OCI-LY3 (cell line): ENCODE data around the gene TOM1.
A peak's percentile ranks its signal among the peaks of the same experiment; 100 is the strongest.

Experiments used
- H2AFZ ChIP-seq: fragments of 200-600, 300-600 bp; shearing (Covaris generic); 2 replicates; pipeline ENCODE4 v1.6.0; 2014; ENCODE audit warnings: antibody characterized with exemption, low read depth, low read length
- H3K27ac ChIP-seq: fragments of 200-600, 300-600 bp; sonication (generic); 2 replicates; pipeline ENCODE4 v1.5.1; 2014; ENCODE audit warnings: mild to moderate bottlenecking, low read length, moderate library complexity, mixed read lengths
- H3K27me3 ChIP-seq: fragments of 200-600, 300-600 bp; sonication (generic); 2 replicates; pipeline ENCODE4 v1.6.1; 2014; ENCODE audit warnings: low read depth, low read length, mixed read lengths
- H3K36me3 ChIP-seq: fragments of 200-600, 300-600 bp; sonication (generic); replicated peaks from 2 replicates; pipeline ENCODE3; 2014; ENCODE audit warnings: low read depth, low read length, mixed read lengths
- H3K4me1 ChIP-seq: fragments of 300-600, 200-600 bp; sonication (generic); 2 replicates; pipeline ENCODE4 v1.6.1; 2014; ENCODE audit warnings: low read length, mixed read lengths
- H3K4me2 ChIP-seq: fragments of 200-600, 300-600 bp; sonication (generic); 2 replicates; pipeline ENCODE4 v1.6.1; 2014; ENCODE audit warnings: low read length, mixed read lengths
- H3K4me3 ChIP-seq: fragments of 300-600, 200-600 bp; sonication (generic); 2 replicates; pipeline ENCODE4 v1.5.1; 2014; ENCODE audit warnings: antibody characterized with exemption, mild to moderate bottlenecking, low read length, moderate library complexity
- H3K79me2 ChIP-seq: fragments of 300-600, 200-600 bp; shearing (Covaris generic); 2 replicates; pipeline ENCODE4 v1.6.1; 2014; ENCODE audit warnings: mild to moderate bottlenecking, low read length, mixed read lengths
- H3K9ac ChIP-seq: fragments of 300-600, 200-600 bp; shearing (Covaris generic); 2 replicates; pipeline ENCODE4 v1.6.0; 2014; ENCODE audit warnings: mild to moderate bottlenecking, low read length, moderate library complexity
- H3K9me3 ChIP-seq: fragments of 200-600, 300-600 bp; shearing (Covaris generic); 2 replicates; pipeline ENCODE4 v1.6.1; 2014; ENCODE audit warnings: low read length, mixed read lengths; ENCODE audit not compliant: insufficient read depth
- H4K20me1 ChIP-seq: fragments of 200-600, 300-600 bp; sonication (generic); 2 replicates; pipeline ENCODE4 v1.6.1; 2016; ENCODE audit warnings: low read length, mixed read lengths; ENCODE audit not compliant: insufficient read depth
- CTCF ChIP-seq: fragments of 200-600, 300-600 bp; sonication (generic); IDR thresholded peaks from 2 replicates; pipeline ENCODE4 v1.5.1; 2014; ENCODE audit warnings: antibody characterized with exemption, low read length, low read depth
- EZH2phosphoT487 ChIP-seq: fragments of 200-600 bp; shearing (Covaris generic); IDR thresholded peaks from 2 replicates; pipeline ENCODE4 v1.6.1; 2018; ENCODE audit warnings: antibody characterized with exemption, mixed run types, low read depth

TOM1 gene

GRCh38 chr22:35348026-35348590 is 48.4 kb downstream of the TOM1 start:
- Histone ChIP-seq H3K27me3 (no peaks in the 10 kb centered on the region), H3K9me3 (no peaks in the 10 kb centered on the region), H3K36me3 (peaks cover 9% of the 10 kb centered on the region), H3K9ac (no peak overlapping the region), H3K4me2 (no peak overlapping the region), H4K20me1 (no peaks in the 10 kb centered on the region), H3K4me1 (peaks cover 67% of the 10 kb centered on the region), H2AFZ (no peak overlapping the region), H3K4me3 (no peak overlapping the region), H3K79me2 (no peaks in the 10 kb centered on the region; the same call in 1 of the 2 replicates), H3K27ac (no peak overlapping the region)
- TF ChIP-seq CTCF (no peak), EZH2phosphoT487 (no peak)

- Histone ChIP-seq H3K79me2 (no peaks in the 10 kb centered on the region; the same call in 1 of the 2 replicates), H3K27me3 (no peaks in the 10 kb centered on the region), H2AFZ (no peak overlapping the region), H3K4me3 (no peak overlapping the region), H3K4me1 (peaks cover 73% of the 10 kb centered on the region), H4K20me1 (no peaks in the 10 kb centered on the region), H3K36me3 (peaks cover 3% of the 10 kb centered on the region), H3K4me2 (no peak overlapping the region), H3K9me3 (no peaks in the 10 kb centered on the region), H3K9ac (no peak overlapping the region), H3K27ac (no peak overlapping the region)
- no peak for TF ChIP-seq EZH2phosphoT487
- TF ChIP-seq CTCF, result no peak
These were observed 49.0 kb downstream of the TOM1 start for GRCh38 chr22:35348703-35349102.

- peak overlapping the region; percentile 86 for H3K4me2 ChIP-seq
- no peaks in the 10 kb centered on the region for H3K9me3 ChIP-seq
- TF ChIP-seq CTCF, result no peak
- TF ChIP-seq EZH2phosphoT487, result no peak
- H3K36me3 ChIP-seq, result no peaks in the 10 kb centered on the region
- peak overlapping the region; percentile 81 for H3K27ac ChIP-seq
- peak overlapping the region; percentile 84 for H3K9ac ChIP-seq
- no peaks in the 10 kb centered on the region for H4K20me1 ChIP-seq
- H3K4me3 ChIP-seq, result peak overlapping the region; percentile 85
- H3K27me3 ChIP-seq, result no peaks in the 10 kb centered on the region
- peaks cover 78% of the 10 kb centered on the region for H3K4me1 ChIP-seq
- H2AFZ ChIP-seq, result peak overlapping the region; percentile 44; the same call in 1 of the 2 replicates
- no peaks in the 10 kb centered on the region; the same call in 1 of the 2 replicates for H3K79me2 ChIP-seq
These were observed 49.6 kb downstream of the TOM1 start for GRCh38 chr22:35349368-35349703.

- Histone ChIP-seq H3K9ac (peak overlapping the region; percentile 84), H3K4me3 (peak overlapping the region; percentile 85), H3K27me3 (no peaks in the 10 kb centered on the region), H3K4me1 (peaks cover 76% of the 10 kb centered on the region), H3K36me3 (no peaks in the 10 kb centered on the region), H2AFZ (peak overlapping the region; percentile 44; the same call in 1 of the 2 replicates), H3K79me2 (no peaks in the 10 kb centered on the region; the same call in 1 of the 2 replicates), H3K27ac (peak overlapping the region; percentile 81), H4K20me1 (no peaks in the 10 kb centered on the region), H3K4me2 (peak overlapping the region; percentile 86), H3K9me3 (no peaks in the 10 kb centered on the region)
- TF ChIP-seq EZH2phosphoT487 (no peak), CTCF (no peak)
These were observed 50.2 kb downstream of the TOM1 start for GRCh38 chr22:35349704-35350538.
